Activated B cell treated with CpG ODN at 0.5 μM for 24 hours (primary cell): ENCODE data around the gene NR4A3. TPM values are rescaled to one million over a fixed set of nuclear protein-coding genes. Genes with fewer than 3 reads are reported as not detected.

Source experiments
- ATAC-seq: fragments of 200-7000 bp; cut with Tn5 transposase; one replicate; pipeline ENCODE4 v1.10.0; 2021; ENCODE audit warnings: low read depth, mild to moderate bottlenecking, moderate library complexity
- CTCF ChIA-PET: fragments of 350-600 bp; sonication (Branson Sonifier 250); formaldehyde crosslinking; loops from one replicate; lab custom pipeline; 2021; ENCODE audit warnings: antibody characterized with exemption; lab: Charles Lee
- POLR2A ChIA-PET: fragments of 350-600 bp; sonication (Branson Sonifier 250); formaldehyde crosslinking; loops from one replicate; lab custom pipeline; 2021; ENCODE audit warnings: antibody characterized with exemption; lab: Charles Lee
- DNase-seq: peaks from one replicate; pipeline ENCODE4 v3.0.0; 2022
- H3K27ac Mint-ChIP-seq: one replicate; pipeline ENCODE4 v1.8.0; 2020; ENCODE audit warnings: mixed read lengths
- H3K27me3 Mint-ChIP-seq: one replicate; pipeline ENCODE4 v1.8.0; 2021; ENCODE audit warnings: mixed read lengths
- H3K36me3 Mint-ChIP-seq: one replicate; pipeline ENCODE4 v1.8.0; 2021; ENCODE audit warnings: low read depth, mixed read lengths
- H3K4me1 Mint-ChIP-seq: one replicate; pipeline ENCODE4 v1.8.0; 2021; ENCODE audit warnings: mixed read lengths
- H3K4me3 Mint-ChIP-seq: one replicate; pipeline ENCODE4 v1.8.0; 2020; ENCODE audit warnings: mild to moderate bottlenecking, mixed read lengths
- H3K9me3 Mint-ChIP-seq: one replicate; pipeline ENCODE4 v1.8.0; 2020; ENCODE audit warnings: mixed read lengths
- intact Hi-C: fragments of 100-400 bp; cut with micrococcal nuclease; formaldehyde crosslinking; loops from one replicate; pipeline ENCODE4 v1.15.1; 2024
- total RNA-seq: library from RNA; stranded (reverse); gene quantifications from 2 replicates; pipeline ENCODE4 v1.2.3, GENCODE V29; 2022
- TF ChIP-seq, protein P1 (sequence below): fragments of 200-600 bp; IDR thresholded peaks from one replicate; pipeline ENCODE4 v1.8.0; 2022; ENCODE audit warnings: antibody characterized with exemption, mild to moderate bottlenecking

Gene NR4A3
- total RNA-seq, 1 donor from 2014 or later, result 21.5 TPM

DNA sequence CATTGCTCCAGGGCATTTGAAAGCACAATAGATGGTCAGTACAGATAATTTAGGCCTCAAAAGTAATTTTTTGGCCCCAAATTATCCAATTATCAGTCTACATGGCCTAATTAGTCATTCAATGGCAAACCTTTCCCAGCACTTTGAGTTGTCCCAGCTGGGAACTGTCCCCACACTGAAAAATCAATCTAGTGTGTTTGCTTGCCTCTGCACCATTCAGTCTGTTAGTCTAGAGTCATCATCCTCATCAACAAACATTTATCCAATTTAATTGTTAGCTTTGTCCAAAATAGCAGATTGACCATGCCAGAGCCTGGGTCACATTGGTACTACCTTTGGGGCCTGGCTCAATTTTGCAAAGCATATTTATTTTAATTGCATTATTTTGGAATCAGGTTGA, 13.9 kb downstream of the NR4A3 start:
- DNase-seq (no peak), ATAC-seq (no peak)
- intact Hi-C loops, result no loop called here
- Mint-ChIP-seq H3K36me3 (peaks cover 71% of the 10 kb centered on the region), H3K27ac (no peak overlapping the region), H3K4me1 (peaks cover 7% of the 10 kb centered on the region), H3K27me3 (peaks cover 2% of the 10 kb centered on the region), H3K9me3 (no peaks in the 10 kb centered on the region), H3K4me3 (no peak overlapping the region)
- POLR2A ChIA-PET, result interaction anchor here (0.9 kb wide), 1 partner anchor 11 kb away, joined by 3 read pairs; no protein-coding TSS in a partner anchor
- CTCF ChIA-PET, result no interaction called here
- TF ChIP-seq, protein P1, sequence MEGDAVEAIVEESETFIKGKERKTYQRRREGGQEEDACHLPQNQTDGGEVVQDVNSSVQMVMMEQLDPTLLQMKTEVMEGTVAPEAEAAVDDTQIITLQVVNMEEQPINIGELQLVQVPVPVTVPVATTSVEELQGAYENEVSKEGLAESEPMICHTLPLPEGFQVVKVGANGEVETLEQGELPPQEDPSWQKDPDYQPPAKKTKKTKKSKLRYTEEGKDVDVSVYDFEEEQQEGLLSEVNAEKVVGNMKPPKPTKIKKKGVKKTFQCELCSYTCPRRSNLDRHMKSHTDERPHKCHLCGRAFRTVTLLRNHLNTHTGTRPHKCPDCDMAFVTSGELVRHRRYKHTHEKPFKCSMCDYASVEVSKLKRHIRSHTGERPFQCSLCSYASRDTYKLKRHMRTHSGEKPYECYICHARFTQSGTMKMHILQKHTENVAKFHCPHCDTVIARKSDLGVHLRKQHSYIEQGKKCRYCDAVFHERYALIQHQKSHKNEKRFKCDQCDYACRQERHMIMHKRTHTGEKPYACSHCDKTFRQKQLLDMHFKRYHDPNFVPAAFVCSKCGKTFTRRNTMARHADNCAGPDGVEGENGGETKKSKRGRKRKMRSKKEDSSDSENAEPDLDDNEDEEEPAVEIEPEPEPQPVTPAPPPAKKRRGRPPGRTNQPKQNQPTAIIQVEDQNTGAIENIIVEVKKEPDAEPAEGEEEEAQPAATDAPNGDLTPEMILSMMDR, result no peak

DNA sequence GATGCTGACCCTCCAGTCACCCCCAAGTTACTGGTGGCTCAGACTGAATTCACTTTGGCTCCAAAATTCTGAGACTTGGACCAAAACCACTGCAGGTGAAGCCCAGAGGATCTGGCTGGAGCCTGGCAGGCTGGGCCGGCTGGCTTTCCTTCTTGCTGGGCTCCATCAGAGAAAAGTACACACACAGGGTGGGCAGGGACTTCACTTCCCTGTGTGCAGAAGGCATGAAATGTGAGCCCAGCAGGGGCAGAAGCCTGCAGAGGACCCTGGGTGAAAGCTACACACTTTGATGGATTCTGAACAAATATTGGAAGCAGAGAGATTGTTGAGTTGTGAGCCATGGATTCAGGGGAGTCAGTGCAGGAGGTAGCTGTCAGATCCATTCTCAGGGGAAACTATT, 18.4 kb downstream of the NR4A3 start:
- intact Hi-C loops, result no loop called here
- CTCF ChIA-PET, result no interaction called here
- no peak overlapping the region for H3K27ac Mint-ChIP-seq

DNA sequence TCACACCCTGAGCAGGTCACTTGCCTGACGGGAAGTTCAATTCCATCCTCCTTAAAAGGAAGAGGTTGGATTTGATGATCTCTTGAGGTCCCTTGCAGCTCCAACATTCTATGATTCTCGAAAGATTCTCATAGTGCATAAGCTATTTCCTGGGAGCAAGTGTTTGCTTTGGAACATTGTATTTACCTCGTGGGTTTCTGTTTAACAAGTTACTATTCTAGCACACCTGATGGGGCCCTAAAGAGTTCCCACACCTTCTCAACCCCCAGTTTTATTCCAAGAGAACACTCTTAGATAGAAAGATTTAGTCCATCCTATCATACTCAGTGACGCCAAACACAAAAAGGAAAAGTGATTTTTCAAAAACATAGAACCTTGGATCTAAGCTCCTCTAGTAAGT, 23.4 kb downstream of the NR4A3 start:
- Mint-ChIP-seq H3K36me3 (peaks cover 66% of the 10 kb centered on the region), H3K27me3 (no peaks in the 10 kb centered on the region), H3K4me3 (no peak overlapping the region), H3K27ac (no peak overlapping the region), H3K9me3 (no peaks in the 10 kb centered on the region), H3K4me1 (peaks cover 5% of the 10 kb centered on the region)
- ChIA-PET CTCF (interaction anchor here (1.6 kb wide), 1 partner anchor 22 kb away, joined by 3 read pairs; no protein-coding TSS in a partner anchor), POLR2A (interaction anchor here (1.4 kb wide), 1 partner anchor 22 kb away, joined by 3 read pairs; no protein-coding TSS in a partner anchor)
- DNase-seq, result no peak
- ATAC-seq, result no peak
- intact Hi-C loops, result no loop called here
- TF ChIP-seq, protein P1, result no peak

More for the DNA sequence above, 18.4 kb downstream of the NR4A3 start:
- POLR2A ChIA-PET, result no interaction called here
- no peaks in the 10 kb centered on the region for H3K9me3 Mint-ChIP-seq
- TF ChIP-seq, protein P1, result no peak
- DNase-seq (no peak), ATAC-seq (no peak)
- H3K27me3 Mint-ChIP-seq, result no peaks in the 10 kb centered on the region
- peaks cover 55% of the 10 kb centered on the region for H3K36me3 Mint-ChIP-seq
- no peaks in the 10 kb centered on the region for H3K4me1 Mint-ChIP-seq
- H3K4me3 Mint-ChIP-seq, result no peak overlapping the region

DNA sequence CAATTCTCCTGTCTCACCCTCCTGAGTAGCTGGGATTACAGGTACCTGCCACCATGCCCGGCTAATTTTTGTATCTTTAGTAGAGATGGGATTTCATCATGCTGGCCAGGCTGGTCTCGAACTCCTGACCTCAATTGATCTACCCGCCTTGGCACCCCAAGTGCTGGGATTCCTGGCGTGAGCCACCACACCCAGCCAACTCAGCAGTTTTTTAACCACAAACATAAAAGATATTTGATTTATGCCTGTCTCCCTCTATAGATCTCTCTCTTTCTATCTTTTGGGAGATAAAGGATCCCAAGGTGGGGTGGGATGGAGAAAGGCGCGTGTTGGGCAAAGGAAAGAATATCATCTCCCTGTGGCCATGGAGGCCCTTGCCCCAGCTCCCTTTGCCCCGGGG, 26.8 kb downstream of the NR4A3 start:
- Mint-ChIP-seq H3K9me3 (no peaks in the 10 kb centered on the region), H3K27me3 (no peaks in the 10 kb centered on the region), H3K4me1 (peaks cover 34% of the 10 kb centered on the region), H3K4me3 (no peak overlapping the region), H3K27ac (no peak overlapping the region), H3K36me3 (peaks cover 81% of the 10 kb centered on the region)
- intact Hi-C loops, result no loop called here
- ChIA-PET CTCF (no interaction called here), POLR2A (interaction anchor here (0.7 kb wide), 1 partner anchor 501 kb away, joined by 3 read pairs; no protein-coding TSS in a partner anchor)
- DNase-seq (no peak), ATAC-seq (no peak)
- TF ChIP-seq, protein P1, result no peak

DNA sequence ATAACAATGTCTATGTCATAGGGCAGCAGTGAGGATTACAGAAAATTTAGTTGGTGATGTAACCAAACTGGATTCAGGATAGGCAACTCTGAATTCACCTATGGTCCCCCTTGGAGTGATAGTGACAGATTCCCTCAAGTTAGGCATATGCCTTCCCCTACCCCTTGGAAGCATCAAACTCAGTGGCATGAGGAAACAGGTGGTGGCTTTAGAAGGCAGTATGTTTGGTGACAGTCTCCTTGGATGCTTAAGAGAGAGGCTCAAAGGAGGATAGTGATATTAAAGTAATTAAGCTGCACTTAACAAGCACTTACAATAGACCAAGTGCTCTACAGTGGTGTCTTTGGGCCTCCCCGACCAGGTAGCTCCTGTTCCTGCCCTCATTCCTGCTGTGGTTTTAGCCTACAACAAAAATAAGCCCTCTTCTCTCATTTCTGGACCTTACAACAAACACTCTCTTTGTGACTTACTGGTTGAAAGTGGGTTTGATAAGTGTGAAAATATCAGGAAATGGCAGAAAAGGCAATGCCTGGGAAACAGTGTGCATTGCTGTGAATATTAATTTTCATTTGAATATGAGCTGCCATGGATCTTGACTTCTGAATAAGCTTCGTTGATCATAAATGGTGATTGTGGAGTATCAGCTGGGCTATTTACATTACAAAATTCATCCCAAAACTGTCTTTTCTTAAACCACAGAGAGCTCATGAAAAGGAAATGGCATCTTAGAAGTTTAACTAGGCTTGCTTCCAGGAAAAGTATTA, 29.2 kb downstream of the NR4A3 start:
- Mint-ChIP-seq H3K4me3 (no peak overlapping the region), H3K9me3 (no peaks in the 10 kb centered on the region)
- intact Hi-C loops, result loop anchor here (2.0 to 10.0 kb wide), 2 partner anchors 46 to 56 kb away; partner anchors contain the start of gene STX17

More for the DNA sequence above, 29.2 kb downstream of the NR4A3 start:
- ChIA-PET POLR2A (no interaction called here), CTCF (no interaction called here)
- peaks cover 34% of the 10 kb centered on the region for H3K4me1 Mint-ChIP-seq
- no peaks in the 10 kb centered on the region for H3K27me3 Mint-ChIP-seq
- TF ChIP-seq, protein P1, result no peak
- ATAC-seq, result no peak
- H3K27ac Mint-ChIP-seq, result peak overlapping the region; percentile 36
- no peak for DNase-seq
- peaks cover 74% of the 10 kb centered on the region for H3K36me3 Mint-ChIP-seq
